Activated CD8-positive, alpha-beta memory T cell treated with anti-CD3 and anti-CD28 coated beads for 48 hours (primary cell): ENCODE data around the gene ATP2A3.
"Not testable (repeated sequence)": the region's sequence is repeated elsewhere in the genome, so short reads cannot be mapped to it uniquely, and the experiment has no call there.

Source experiments
- DNase-seq, 3 experiments: peaks; one replicate each; pipeline ENCODE4 v3.0.0-alpha.2; 2020; ENCODE audit warnings: low read depth in 2 of 3, low spot score in 2 of 3

Gene ATP2A3

DNA sequence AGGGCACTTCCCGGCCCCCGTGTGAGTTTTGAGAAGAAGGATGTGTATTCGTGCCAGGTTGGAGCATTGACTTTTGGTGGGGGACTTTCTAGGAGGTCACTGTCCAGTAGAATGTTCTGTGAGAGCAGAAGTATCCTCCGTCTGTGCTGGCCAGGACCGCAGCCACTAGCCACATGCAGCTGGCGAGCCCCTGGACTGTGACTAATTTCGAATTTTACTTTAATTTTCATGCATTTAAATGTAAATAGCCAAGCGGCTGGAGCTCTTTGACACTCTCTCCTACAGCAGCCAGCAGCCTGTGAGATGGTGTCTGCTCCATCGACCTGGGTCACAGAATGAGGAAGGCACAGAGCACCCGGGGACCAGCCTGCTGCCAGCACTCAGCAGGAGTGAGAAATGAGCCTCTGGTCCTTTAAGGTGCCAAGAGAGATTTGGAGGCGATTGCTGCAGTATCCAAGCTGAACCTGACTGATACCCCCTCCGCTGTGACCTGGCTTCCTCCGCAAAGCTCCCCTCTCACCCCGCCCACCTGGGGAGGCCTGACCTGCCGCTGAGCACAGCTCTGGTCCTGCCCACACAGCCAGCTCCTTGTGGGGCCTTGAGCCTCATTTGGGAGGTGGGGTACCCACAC, 7.8 kb downstream of the ATP2A3 start:
- DNase-seq: no peak

- DNase-seq: no peak
Observed at GRCh38 chr17:3955673-3955988, 8.6 kb downstream of the ATP2A3 start.

DNA sequence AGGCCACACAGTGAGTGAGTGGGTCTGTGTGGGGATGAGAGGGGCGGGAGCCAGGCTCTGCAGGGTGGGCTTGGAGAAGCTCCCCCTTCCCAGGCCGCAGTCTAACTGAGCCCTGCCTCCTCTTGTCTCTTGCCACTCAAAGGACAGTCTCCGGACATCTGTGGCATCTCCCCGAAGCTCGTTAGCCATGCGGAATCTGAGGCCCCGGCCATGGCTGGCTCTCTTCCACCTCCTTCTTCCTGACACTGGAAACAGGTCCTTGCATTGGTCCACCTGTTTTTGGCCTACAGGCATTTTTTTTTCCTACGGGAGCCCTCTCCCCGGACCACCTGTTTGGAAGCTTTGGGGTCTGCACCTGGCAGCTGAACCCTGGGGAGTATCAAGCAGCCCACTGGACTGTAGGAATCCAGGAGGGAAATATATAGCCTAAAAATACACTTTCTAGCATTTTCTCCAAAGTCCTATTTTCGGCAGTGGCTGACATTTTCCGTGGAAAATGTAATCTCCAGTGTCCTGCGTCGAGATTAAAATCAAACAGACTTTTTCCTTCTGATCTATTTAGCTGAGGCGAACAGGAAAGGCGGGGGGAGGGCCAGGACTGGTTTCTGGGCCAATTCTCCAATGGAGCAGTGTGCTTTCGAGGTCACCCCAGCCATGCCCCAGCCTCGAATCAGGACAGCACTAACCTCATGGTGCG, 9.1 kb downstream of the ATP2A3 start:
- no peak for DNase-seq

DNA sequence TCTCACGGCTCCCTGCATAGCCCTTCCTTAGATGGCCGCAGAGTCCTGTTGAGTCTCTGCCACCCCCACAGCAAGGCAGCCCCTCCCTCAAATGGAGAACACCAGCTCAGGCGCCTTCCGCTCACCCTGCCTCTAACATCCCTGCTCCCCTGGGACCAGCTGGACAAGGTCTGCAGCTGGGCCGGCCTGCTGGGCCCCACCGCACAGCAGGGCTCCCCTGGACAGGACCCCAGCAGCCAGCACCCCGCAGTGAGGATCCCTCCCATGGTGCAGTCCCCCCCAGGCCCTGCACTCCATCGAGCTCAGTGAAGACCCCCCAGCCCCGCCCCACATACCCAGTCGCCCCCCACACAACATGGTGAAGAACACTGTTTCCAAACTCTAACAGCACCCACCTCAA, 10.2 kb downstream of the ATP2A3 start:
- DNase-seq: no peak

DNA sequence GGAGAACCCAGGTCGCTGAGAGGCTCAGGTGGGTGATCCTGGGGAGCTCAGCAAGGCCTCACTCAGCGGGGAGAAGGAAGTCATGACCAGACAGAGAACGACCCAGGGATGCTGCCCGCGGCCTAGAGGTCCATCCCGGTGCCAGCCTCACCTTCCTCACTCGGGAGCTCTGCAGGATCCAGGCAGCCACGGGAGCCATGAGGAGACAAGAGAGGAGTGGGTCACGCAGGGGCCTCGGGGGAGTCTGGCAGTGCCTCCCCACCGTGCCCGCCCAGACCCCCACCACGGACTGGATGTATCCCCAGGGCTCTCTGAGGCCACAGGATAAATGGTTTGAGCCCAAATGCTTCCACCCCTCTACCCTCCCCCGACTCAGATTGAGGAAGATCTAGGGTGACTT, 10.7 kb downstream of the ATP2A3 start:
- DNase-seq: no peak

DNA sequence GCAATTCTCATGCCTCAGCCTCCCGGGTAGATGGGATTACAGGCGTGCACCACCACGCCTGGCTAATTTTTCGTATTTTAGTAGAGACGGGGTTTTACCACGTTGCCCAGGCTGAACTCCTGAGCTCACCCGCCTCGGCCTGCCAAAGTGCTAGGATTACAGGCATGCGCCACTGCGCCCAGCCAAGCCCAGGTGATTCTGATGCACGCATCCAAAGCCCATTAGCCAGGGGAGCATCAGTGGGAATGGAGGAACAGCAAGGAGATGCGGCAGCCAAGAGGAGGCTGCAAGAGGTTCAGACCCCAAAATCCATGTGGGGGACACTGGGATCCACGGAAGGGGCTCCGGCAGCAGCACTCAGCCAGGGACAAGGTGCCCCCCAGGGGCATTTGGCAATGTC, 12.1 kb downstream of the ATP2A3 start:
- no peak for DNase-seq

DNA sequence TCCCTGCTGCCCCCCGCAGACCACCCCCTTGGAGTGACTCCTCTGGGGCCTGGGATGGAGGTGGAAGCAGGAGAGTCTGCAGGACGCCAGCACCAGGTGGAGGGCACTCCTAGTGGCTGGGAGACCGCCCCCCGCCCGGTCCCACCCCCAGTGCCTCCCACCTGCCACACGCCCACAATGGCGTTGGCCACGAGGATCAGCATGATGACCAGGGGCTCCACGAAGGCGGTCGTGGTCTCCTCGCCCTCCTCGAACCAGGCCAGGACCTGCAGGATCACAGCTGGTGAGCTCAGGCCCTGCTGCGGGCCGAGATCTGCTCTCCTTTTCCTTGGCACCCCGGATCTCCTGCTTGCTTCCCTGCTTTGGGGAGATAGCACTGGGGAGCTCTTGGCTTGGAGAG, 12.8 kb downstream of the ATP2A3 start:
- DNase-seq: no peak

GRCh38 chr17:3951003-3951402, 13.2 kb downstream of the ATP2A3 start:
- no peak for DNase-seq

GRCh38 chr17:3950584-3950983, 13.7 kb downstream of the ATP2A3 start:
- DNase-seq: no peak

DNA sequence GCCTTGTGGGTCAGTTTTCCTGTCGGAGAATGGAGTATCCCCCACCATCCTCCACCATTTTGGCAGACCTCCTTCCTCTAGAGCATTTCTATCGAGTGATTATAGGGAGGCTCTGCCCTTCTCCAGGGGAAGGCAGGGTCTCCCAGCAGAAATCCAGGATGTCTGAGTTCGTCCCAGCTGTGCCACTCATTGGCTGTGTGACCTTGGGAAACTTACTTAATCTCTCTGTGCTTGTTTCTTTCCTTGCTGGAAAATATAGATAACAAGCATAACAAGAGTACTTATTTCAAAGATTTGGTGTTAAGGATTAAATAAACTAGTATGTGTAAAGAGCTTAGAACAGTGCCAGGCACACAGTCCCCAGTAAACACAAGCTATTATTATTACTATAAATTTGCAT, 14.8 kb downstream of the ATP2A3 start:
- DNase-seq: no peak

GRCh38 chr17:3948551-3948950, 15.7 kb downstream of the ATP2A3 start:
- DNase-seq: not testable (repeated sequence)

GRCh38 chr17:3947318-3947810, 16.9 kb downstream of the ATP2A3 start:
- no peak for DNase-seq

DNA sequence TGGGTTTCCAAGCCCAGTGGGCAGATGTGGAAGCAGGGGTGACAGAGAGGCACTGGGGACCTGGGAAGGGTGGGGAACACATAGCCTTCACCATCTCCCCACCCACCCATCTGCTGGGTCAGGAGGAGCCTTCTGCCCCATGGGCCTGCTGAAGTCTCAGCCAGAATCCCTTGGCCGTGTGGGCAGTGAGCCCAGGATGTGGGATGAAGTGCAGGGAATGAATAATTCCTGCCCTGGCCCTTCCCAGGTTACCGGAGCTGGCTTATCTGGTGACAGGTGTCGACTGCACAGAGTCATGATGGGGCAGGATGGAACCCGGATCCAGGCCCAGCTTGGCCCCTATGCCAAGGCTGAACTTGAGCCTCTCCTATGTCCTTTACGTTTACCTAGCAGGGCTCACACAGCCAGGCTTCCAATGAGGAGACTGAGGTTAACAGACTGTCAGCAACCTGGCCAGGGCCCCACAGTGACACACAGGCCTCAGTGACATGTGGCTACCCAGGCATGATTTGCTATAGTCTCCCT, 17.5 kb downstream of the ATP2A3 start:
- DNase-seq: no peak

- peak in 2 of 3 experiments; percentile 32 to 50 for DNase-seq
Observed at GRCh38 chr17:3944485-3945388, 19.5 kb downstream of the ATP2A3 start.

DNA sequence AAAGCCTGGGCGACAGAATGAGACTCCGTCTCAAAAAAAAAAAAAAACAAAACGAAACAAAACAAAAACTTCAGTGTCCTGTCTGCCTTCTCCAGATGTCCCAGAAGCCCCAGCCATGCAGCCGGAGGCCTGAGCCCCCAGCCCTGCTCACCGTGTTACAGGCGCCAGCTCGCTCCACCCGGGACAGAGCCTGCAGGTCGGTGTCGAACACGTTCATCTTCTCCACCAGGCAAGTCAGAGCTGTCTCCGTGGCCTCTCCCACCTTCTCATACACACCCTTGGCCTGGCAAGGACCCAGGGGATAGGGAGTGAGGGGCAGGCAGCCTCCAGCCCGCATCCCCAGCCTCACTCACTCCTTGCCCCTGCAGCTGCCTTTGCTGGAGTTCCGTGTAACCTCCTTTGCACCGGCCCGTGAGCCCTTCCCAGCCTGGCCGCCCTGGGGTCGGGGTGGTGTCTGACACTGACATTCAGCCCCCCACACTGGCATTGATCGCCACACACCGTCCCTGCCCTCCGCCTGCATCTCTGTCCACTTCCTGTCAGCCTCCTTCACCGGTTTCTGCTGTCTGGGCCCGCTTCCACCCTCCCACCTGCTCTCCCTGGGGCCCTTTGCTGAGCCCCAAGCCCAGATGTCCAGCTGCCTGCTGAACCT, 20.9 kb downstream of the ATP2A3 start:
- DNase-seq: no peak

- DNase-seq: no peak
Observed at GRCh38 chr17:3940965-3941698, 23.1 kb downstream of the ATP2A3 start.

GRCh38 chr17:3937359-3937758, 26.9 kb downstream of the ATP2A3 start:
- no peak for DNase-seq

GRCh38 chr17:3935825-3936355, 28.3 kb downstream of the ATP2A3 start:
- no peak for DNase-seq

- DNase-seq: no peak
Observed at GRCh38 chr17:3935140-3935542, 29.1 kb downstream of the ATP2A3 start.

GRCh38 chr17:3929764-3930163, 34.5 kb downstream of the ATP2A3 start:
- no peak for DNase-seq
